ENCODE measurements around the gene CMTR2.

The CMTR2 gene

DNA sequence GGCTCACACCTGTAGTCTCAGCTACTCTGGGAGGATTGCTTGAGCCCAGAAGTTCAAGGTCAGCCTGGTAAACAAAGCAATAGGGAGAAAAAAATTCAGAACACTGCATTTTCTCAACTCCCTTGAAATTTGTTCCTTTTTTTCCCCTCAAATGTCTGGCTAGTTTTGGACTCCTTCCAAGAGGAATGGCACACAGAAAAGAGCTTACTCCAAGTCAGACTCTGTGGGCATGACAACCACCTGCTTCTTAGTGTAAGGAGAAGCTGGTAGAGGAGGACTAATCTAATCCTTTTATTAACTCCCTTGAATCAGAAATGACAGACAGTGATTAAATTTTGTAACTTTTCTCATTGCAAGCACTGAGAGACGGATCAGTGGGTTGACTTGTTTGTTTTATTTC, 30.8 kb downstream of the CMTR2 start:
- Mint-ChIP-seq H3K4me1 (peaks cover 5% of the 10 kb centered on the region), H3K27me3 (peaks cover 20% of the 10 kb centered on the region), H3K27ac (no peak overlapping the region), H3K36me3 (no peaks in the 10 kb centered on the region), H3K9me3 (no peaks in the 10 kb centered on the region), H3K4me3 (no peak overlapping the region)
- no peak for ATAC-seq (ENCODE audit: low read depth)
- DNase-seq (ENCODE audit: low spot score in 2 of 2): no peak

DNA sequence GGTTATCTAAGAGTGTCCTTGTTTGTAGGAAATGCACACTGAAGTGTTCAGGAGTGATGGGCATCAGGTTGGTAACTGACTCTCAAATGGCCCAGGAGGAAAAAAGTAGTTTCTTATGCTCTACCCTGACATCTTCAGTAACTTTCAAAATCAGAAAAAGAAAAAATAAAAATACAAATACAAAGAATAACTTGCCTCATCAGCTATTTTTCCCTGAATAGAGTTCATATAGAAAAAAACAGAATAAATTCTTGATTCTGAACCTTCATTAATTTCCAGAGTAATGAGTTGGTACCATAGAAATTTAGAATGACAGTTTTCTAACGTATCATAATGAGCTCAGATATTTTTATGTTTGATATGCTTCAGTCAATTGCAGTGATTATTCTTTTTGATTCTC, 31.4 kb downstream of the CMTR2 start:
- Mint-ChIP-seq H3K9me3 (no peaks in the 10 kb centered on the region), H3K27ac (no peak overlapping the region), H3K4me3 (no peak overlapping the region), H3K4me1 (peaks cover 5% of the 10 kb centered on the region), H3K36me3 (no peaks in the 10 kb centered on the region), H3K27me3 (peaks cover 20% of the 10 kb centered on the region)
- DNase-seq (ENCODE audit: low spot score in 2 of 2) (no peak), ATAC-seq (ENCODE audit: low read depth) (no peak)

DNA sequence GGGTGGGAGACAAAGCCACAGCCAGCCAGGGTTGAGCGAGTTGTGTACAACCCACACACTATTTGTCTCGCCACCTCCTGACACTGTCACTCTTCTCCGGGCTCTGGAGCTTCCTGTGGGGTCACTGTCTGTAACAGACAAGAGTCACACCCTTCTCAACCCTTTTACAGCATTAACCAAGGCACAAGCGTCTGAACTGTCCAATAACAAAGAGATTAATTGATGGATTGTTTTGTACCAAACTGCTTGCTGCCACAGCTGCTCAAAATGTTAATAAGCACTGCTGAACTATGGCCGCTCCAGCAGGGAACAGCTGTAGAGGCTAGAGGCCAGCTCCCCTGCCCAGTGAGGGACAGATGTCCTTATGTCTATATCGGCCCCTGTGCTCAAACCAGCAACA, 33.5 kb downstream of the CMTR2 start:
- DNase-seq (ENCODE audit: low spot score in 2 of 2) (no peak), ATAC-seq (ENCODE audit: low read depth) (no peak)
- no peak overlapping the region for H3K4me3 Mint-ChIP-seq
- H3K27ac Mint-ChIP-seq: no peak overlapping the region
- H3K4me1 Mint-ChIP-seq: peaks cover 5% of the 10 kb centered on the region
- H3K36me3 Mint-ChIP-seq: no peaks in the 10 kb centered on the region
- H3K9me3 Mint-ChIP-seq: no peaks in the 10 kb centered on the region
- peaks cover 14% of the 10 kb centered on the region for H3K27me3 Mint-ChIP-seq

DNA sequence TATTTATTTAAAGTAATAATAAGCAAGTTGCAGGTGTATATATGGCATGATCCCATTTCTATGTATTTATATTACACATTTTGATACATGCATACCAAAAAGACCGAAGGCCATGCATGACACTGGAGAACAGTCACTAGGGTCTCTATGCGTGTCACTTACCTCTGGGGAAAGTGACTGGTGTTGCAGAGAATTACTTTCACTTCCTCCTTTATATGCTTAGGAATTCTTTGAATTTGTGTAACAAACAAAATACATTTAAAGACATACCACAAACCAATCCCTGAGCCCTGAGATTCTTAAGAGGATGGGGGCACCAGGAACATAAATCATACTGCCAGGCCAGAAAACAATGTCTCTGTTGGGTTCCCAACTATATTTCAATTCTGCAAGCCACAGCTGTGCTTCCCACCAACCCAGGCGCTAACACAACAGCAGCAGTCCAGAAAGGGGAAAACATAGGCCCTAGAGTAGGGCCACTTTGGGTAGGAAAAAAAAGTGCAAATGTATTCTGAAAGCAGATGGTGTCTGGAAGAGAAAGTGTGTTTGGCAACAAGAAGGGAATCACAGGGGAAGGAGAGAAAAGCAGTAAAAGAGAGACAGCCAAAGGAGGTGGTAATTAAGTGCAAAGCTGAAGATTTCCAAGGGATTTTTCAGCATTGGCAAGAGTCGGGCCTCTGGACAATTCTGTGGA, 34.2 kb downstream of the CMTR2 start:
- no peak overlapping the region for H3K27ac Mint-ChIP-seq
- ATAC-seq (ENCODE audit: low read depth) (peak; percentile 63), DNase-seq (ENCODE audit: low spot score in 2 of 2) (no peak)
- no peak overlapping the region for H3K4me3 Mint-ChIP-seq
- H3K4me1 Mint-ChIP-seq: peaks cover 5% of the 10 kb centered on the region
- H3K36me3 Mint-ChIP-seq: no peaks in the 10 kb centered on the region
- H3K9me3 Mint-ChIP-seq: no peaks in the 10 kb centered on the region
- peaks cover 12% of the 10 kb centered on the region for H3K27me3 Mint-ChIP-seq

DNA sequence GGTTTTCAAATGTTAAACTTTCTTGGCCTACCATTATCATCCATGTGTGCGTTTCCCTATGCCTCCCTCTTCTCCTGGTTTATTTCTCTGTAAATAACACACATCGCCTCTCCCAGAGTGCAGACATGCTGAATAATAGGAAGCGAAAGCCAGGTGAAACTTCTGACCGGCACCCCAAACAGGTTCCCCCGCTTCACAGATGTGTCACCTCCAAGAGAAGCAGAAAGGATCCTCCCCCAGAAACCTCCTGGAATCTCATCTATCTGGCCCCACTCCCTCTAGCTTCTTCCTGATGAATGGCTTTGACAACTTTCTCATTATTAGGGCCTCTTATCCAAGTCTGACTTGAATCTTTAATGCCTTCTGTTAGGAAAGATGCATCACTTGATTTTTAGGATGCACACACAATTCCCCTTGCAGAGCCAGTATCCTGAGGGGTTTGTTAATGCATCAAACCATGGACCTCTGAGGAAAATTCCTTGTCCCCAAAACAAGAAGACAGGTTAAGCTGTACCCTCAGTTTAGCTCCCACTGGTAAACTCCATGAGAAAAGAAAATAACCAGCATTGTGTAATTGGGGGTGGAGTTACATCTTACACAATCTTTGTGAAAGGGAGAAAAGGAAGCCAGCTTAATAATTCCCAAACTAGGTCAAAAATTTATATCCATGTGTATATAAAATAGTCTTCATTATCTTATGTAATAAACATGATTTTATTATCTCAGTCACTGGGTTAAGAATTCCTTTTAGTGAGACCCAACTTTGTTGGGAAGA, 38.6 kb downstream of the CMTR2 start:
- peaks cover 4% of the 10 kb centered on the region for H3K4me1 Mint-ChIP-seq
- H3K9me3 Mint-ChIP-seq: no peaks in the 10 kb centered on the region
- no peak overlapping the region for H3K4me3 Mint-ChIP-seq
- no peak overlapping the region for H3K27ac Mint-ChIP-seq
- ATAC-seq (ENCODE audit: low read depth): no peak
- H3K36me3 Mint-ChIP-seq: no peaks in the 10 kb centered on the region
- peaks cover 6% of the 10 kb centered on the region for H3K27me3 Mint-ChIP-seq
- DNase-seq (ENCODE audit: low spot score in 2 of 2): no peak

DNA sequence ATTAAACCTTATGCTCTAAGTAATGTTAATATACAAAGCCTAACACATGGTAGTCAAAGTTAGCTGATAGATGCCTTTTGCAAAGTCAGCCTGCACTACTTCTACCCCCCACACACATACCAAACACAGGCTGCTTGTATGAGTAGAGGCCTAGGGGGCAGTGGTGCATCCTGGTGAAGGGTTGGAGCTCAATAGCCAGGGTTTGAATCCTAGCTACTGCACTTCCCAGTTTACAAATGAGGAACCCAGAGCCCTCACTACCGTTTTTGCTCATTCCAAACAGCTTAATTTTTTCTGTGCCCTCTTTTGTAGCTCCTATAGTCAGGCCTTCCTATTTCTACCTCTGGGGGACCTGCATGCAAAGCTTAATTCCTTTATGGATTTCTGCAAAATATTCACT, 39.8 kb downstream of the CMTR2 start:
- Mint-ChIP-seq H3K4me1 (no peaks in the 10 kb centered on the region), H3K27ac (no peak overlapping the region), H3K27me3 (peaks cover 6% of the 10 kb centered on the region), H3K9me3 (no peaks in the 10 kb centered on the region), H3K4me3 (no peak overlapping the region), H3K36me3 (no peaks in the 10 kb centered on the region)
- no peak for DNase-seq (ENCODE audit: low spot score in 2 of 2)
- ATAC-seq (ENCODE audit: low read depth): no peak

DNA sequence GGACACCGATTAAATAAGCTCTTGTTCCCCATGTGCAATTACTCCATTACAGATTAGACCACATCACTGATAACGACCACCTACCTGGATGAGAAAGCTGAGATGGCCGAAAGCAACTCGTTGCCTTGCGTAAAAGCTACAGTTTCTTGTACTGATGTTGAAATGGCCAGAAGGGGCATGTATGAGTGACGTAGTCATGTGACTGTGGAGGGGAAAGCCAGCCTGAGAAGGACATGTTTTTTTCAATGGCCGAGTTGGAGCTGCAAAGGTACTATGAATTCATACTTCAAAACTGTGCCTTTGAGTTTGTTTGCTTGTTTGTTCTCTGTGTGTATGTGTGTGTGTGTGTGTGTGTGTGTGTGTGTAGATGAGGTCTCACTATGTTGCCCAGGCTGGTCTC, 41.7 kb downstream of the CMTR2 start:
- no peak overlapping the region for H3K4me3 Mint-ChIP-seq
- no peaks in the 10 kb centered on the region for H3K36me3 Mint-ChIP-seq
- H3K4me1 Mint-ChIP-seq: no peaks in the 10 kb centered on the region
- ATAC-seq (ENCODE audit: low read depth): no peak
- no peak overlapping the region for H3K27ac Mint-ChIP-seq
- H3K9me3 Mint-ChIP-seq: no peaks in the 10 kb centered on the region
- H3K27me3 Mint-ChIP-seq: peaks cover 7% of the 10 kb centered on the region
- no peak for DNase-seq (ENCODE audit: low spot score in 2 of 2)

DNA sequence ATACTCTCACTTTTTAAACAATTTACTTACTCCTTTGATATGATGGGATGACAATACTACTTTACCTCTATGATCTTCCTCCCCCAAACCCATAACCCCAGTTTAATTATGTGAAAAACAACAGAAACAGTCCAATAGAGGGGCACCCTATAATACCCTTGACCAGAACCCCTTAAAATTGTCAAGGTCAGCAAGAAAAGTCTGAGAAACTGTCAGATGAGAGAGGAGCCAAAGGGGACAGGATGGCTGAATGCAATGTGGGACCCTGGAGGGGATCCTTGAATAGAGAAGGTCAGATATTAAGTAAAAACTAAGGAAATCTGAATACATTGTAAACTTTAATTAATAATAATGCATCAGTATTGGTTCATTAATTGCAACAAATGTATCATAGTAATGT, 42.9 kb downstream of the CMTR2 start:
- H3K27ac Mint-ChIP-seq: no peak overlapping the region
- peaks cover 11% of the 10 kb centered on the region for H3K27me3 Mint-ChIP-seq
- H3K4me3 Mint-ChIP-seq: no peak overlapping the region
- DNase-seq (ENCODE audit: low spot score in 2 of 2) (no peak), ATAC-seq (ENCODE audit: low read depth) (no peak)
- no peaks in the 10 kb centered on the region for H3K4me1 Mint-ChIP-seq
- no peaks in the 10 kb centered on the region for H3K36me3 Mint-ChIP-seq
- no peaks in the 10 kb centered on the region for H3K9me3 Mint-ChIP-seq

DNA sequence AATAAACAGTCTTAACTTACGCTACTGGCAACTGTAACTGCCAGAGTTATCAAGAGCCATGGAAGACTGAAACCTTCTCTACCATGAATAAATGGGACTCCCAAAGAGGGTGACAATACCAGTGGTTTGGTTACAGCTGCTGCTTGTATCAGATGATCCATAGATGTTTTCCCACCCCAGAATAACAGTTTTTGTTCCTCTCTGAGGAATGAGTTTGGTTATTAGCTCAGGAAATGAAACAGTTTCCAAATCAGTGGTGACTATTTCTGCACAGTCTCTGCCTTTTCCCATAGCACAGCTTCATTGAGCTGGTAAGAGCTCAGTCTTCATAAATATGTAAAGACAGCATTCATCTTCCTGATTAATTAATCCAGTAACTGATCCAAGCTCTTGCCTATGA, 44.7 kb downstream of the CMTR2 start:
- Mint-ChIP-seq H3K4me3 (no peak overlapping the region), H3K9me3 (no peaks in the 10 kb centered on the region), H3K36me3 (no peaks in the 10 kb centered on the region), H3K27me3 (peaks cover 9% of the 10 kb centered on the region), H3K27ac (no peak overlapping the region), H3K4me1 (no peaks in the 10 kb centered on the region)
- DNase-seq (ENCODE audit: low spot score in 2 of 2) (no peak), ATAC-seq (ENCODE audit: low read depth) (no peak)

DNA sequence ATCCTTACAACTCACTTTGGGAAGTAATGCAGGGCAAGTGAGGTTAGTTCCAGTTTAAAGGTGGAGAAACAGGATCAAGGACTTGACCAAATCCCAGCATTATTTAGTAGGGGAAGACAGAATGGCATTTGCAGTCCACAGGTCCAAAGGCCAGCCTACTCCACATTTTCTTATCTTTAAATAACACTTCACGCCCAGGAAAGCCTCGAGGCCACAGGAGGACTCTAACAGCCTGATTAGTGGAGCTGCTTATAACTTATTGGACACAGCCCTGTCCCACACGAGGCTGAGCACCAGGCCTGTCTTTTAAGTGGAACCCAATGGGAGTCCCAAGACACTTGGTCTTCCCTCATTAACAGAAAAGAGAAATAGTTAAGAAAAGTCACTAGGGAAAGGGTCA, 46.6 kb downstream of the CMTR2 start:
- ATAC-seq (ENCODE audit: low read depth) (no peak), DNase-seq (ENCODE audit: low spot score in 2 of 2) (no peak)
- Mint-ChIP-seq H3K9me3 (no peaks in the 10 kb centered on the region), H3K36me3 (no peaks in the 10 kb centered on the region), H3K27me3 (peaks cover 8% of the 10 kb centered on the region), H3K4me1 (no peaks in the 10 kb centered on the region), H3K4me3 (no peak overlapping the region), H3K27ac (no peak overlapping the region)

DNA sequence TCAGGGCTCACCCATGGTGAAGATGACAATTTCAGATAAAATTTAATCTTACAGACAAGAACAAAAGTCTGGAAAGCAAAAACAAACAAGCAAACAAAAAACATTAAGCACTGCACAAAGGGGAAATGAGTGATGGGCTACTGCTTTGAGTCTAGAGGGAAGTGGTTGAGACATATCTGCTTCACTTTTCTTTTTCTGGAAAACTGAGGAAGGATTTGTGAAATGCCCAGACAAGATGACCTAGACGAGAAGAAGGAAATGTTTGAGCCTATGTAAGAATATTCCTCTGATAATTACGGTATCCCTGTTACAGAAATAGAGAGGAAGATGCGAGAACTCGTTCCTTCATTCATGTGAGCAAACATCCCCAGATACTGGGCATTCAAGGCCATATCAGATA, 47.2 kb downstream of the CMTR2 start:
- Mint-ChIP-seq H3K36me3 (no peaks in the 10 kb centered on the region), H3K27ac (no peak overlapping the region), H3K9me3 (no peaks in the 10 kb centered on the region), H3K4me3 (no peak overlapping the region), H3K4me1 (no peaks in the 10 kb centered on the region), H3K27me3 (peaks cover 7% of the 10 kb centered on the region)
- DNase-seq (ENCODE audit: low spot score in 2 of 2): no peak
- ATAC-seq (ENCODE audit: low read depth): no peak

Data from memory B cell (primary cell).